K562 (cell line): ENCODE data around the gene MAPKAPK2. TPM values are rescaled to one million over a fixed set of nuclear protein-coding genes. Genes with fewer than 3 reads are reported as not detected.

Experiments used
- ATAC-seq: fragments of 200-7000 bp; cut with Tn5 transposase; 3 replicates; pipeline ENCODE4 v1.9.1; 2020; ENCODE audit warnings: moderate library complexity
- BruUV-seq: library from RNA; stranded (reverse); fragments of 400-500 nt; replicated peaks from 2 replicates; lab custom pipeline; 2021; lab: Mats Ljungman, UMichigan
- CTCF ChIA-PET: fragments of 300-600 bp; formaldehyde crosslinking; extraction: SDS; loops from one replicate; lab custom pipeline; 2021; ENCODE audit warnings: low intra/inter-chr PET ratio; lab: Yijun Ruan, JAX
- POLR2A ChIA-PET: fragments of 300-600, 350-650 bp; sonication (Branson Sonifier 250); formaldehyde crosslinking; extraction: SDS; loops from one replicate; lab custom pipeline; 2021; ENCODE audit warnings: antibody characterized with exemption, inconsistent platforms; lab: Yijun Ruan, JAX
- DNase-seq, 4 experiments: peaks; one replicate each; pipeline versions ENCODE4 v3.0.0 to v3.0.0-alpha.2; 2011 to 2018; ENCODE audit warnings: low spot score in 3 of 4, mixed read lengths in 3 of 4; ENCODE audit errors: extremely low read depth in 1 of 4
- FAIRE-seq: peaks from 2 replicates; lab custom pipeline; 2011; peaks lifted over from hg19 to GRCh38; lab: Jason Lieb, UNC
- H2AFZ ChIP-seq: 2 replicates; pipeline ENCODE4 v1.6.0; 2011; ENCODE audit warnings: low read depth, low read length, control low read depth, inconsistent platforms
- H3K27ac ChIP-seq: fragments of 200-600 bp; 3 replicates; pipeline ENCODE4 v1.8.0; 2011; ENCODE audit warnings: low read depth, mild to moderate bottlenecking, control low read depth, inconsistent platforms, low read length, moderate library complexity, mixed read lengths; ENCODE audit errors: extremely low read depth
- H3K27me3 ChIP-seq, 2 experiments: fragments of 300-600 bp in 1 of 2; 2 replicates in 1 of 2; 3 replicates in 1 of 2; pipeline versions ENCODE4 v1.6.0 to v1.8.0; 2011; ENCODE audit warnings: inconsistent platforms in 2 of 2, low read length in 2 of 2, mild to moderate bottlenecking in 1 of 2, mixed read lengths in 1 of 2, moderate library complexity in 1 of 2; ENCODE audit not compliant: control insufficient read depth in 2 of 2, insufficient read depth in 2 of 2
- H3K36me3 ChIP-seq: fragments of 300-600 bp; 3 replicates; pipeline ENCODE4 v1.8.0; 2011; ENCODE audit warnings: mild to moderate bottlenecking, low read length, inconsistent platforms; ENCODE audit not compliant: control insufficient read depth, insufficient read depth
- H3K4me1 ChIP-seq, 2 experiments: fragments of 200-600 bp in 1 of 2; replicated peaks in 1 of 2; 2 replicates in 1 of 2; 3 replicates in 1 of 2; pipeline versions ENCODE4 v1.5.1 to v1.8.0; 2011; ENCODE audit warnings: inconsistent platforms in 2 of 2, low read length in 2 of 2, mild to moderate bottlenecking in 1 of 2, mixed read lengths in 1 of 2, moderate library complexity in 1 of 2; ENCODE audit not compliant: control insufficient read depth in 2 of 2, insufficient read depth in 2 of 2
- H3K4me2 ChIP-seq: 2 replicates; pipeline ENCODE4 v1.6.1; 2011; ENCODE audit warnings: low read length, control low read depth, inconsistent platforms, mixed read lengths; ENCODE audit not compliant: insufficient read depth
- H3K4me3 ChIP-seq: fragments of 200-600 bp; sonication (generic), shearing (Covaris generic); 2 replicates; pipeline ENCODE4 v1.5.1; 2016; ENCODE audit warnings: control low read depth, inconsistent platforms
- H3K79me2 ChIP-seq: fragments of 200-600 bp; 3 replicates; pipeline ENCODE4 v1.8.0; 2011; ENCODE audit warnings: low read length, inconsistent platforms; ENCODE audit not compliant: control insufficient read depth, insufficient read depth
- H3K9ac ChIP-seq, 2 experiments: 2 replicates each; pipeline versions ENCODE4 v1.6.0 to v1.6.1; 2011; ENCODE audit warnings: low read depth in 2 of 2, low read length in 2 of 2, control low read depth in 1 of 2, inconsistent platforms in 1 of 2, mild to moderate bottlenecking in 1 of 2, mixed read lengths in 1 of 2; ENCODE audit not compliant: insufficient read depth in 1 of 2
- H3K9me1 ChIP-seq: one replicate; pipeline ENCODE4 v1.6.0; 2011; ENCODE audit warnings: inconsistent platforms, mild to moderate bottlenecking, low read length, moderate library complexity; ENCODE audit not compliant: control insufficient read depth, insufficient read depth
- H3K9me3 ChIP-seq: replicated peaks from 2 replicates; pipeline ENCODE4 v1.5.1; 2011; ENCODE audit warnings: low read depth, low read length, inconsistent platforms; ENCODE audit not compliant: control insufficient read depth, insufficient read depth
- H4K20me1 ChIP-seq: replicated peaks from 2 replicates; pipeline ENCODE4 v1.6.1; 2011; ENCODE audit warnings: low read length, inconsistent platforms, mixed read lengths; ENCODE audit not compliant: control insufficient read depth, insufficient read depth
- BDP1 ChIP-seq: IDR thresholded peaks from 3 replicates; pipeline ENCODE4 v1.6.1; 2011; ENCODE audit not compliant: insufficient read length, insufficient read depth
- FOXA3 ChIP-seq, 2 experiments: fragments of 450-650 bp in 1 of 2; sonication (generic) in 1 of 2; formaldehyde crosslinking; IDR thresholded peaks in 1 of 2; conservative IDR thresholded peaks in 1 of 2; 2 replicates each; pipeline versions ENCODE4 v1.4.0 to v1.8.0; 2020 to 2022; ENCODE audit warnings: mild to moderate bottlenecking in 2 of 2, missing genetic modification reagents in 1 of 2
- HDAC2 ChIP-seq: fragments of 450-650 bp; IDR thresholded peaks from 2 replicates; pipeline ENCODE4 v1.6.1; 2016; ENCODE audit warnings: mild to moderate bottlenecking
- LARP7 ChIP-seq: fragments of 450-650 bp; IDR thresholded peaks from 2 replicates; pipeline ENCODE4 v1.6.1; 2016
- MIER1 ChIP-seq: fragments of 450-650 bp; IDR thresholded peaks from 2 replicates; pipeline ENCODE4 v1.6.1; 2016; ENCODE audit warnings: antibody characterized with exemption, mild to moderate bottlenecking, low read depth
- MTA1 ChIP-seq: fragments of 450-650 bp; IDR thresholded peaks from 2 replicates; pipeline ENCODE4 v1.6.1; 2017; ENCODE audit warnings: borderline replicate concordance
- POLR2H ChIP-seq: IDR thresholded peaks from 2 replicates; pipeline ENCODE4 v1.6.1; 2016; ENCODE audit warnings: missing genetic modification characterization, low read depth, mild to moderate bottlenecking, control low read depth, missing compliant biosample characterization, moderate library complexity
- RAD51 ChIP-seq: fragments of 450-650 bp; IDR thresholded peaks from 2 replicates; pipeline ENCODE4 v1.7.1; 2016; ENCODE audit warnings: low read depth, mild to moderate bottlenecking, borderline replicate concordance
- TAF1 ChIP-seq: IDR thresholded peaks from 2 replicates; pipeline ENCODE4 v1.6.1; 2011; ENCODE audit warnings: mild to moderate bottlenecking, low read length, moderate library complexity; ENCODE audit not compliant: insufficient read depth, control insufficient read depth, severe bottlenecking; ENCODE audit errors: extremely low read depth
- ZC3H11A ChIP-seq: IDR thresholded peaks from 2 replicates; pipeline ENCODE4 v1.6.1; 2012; ENCODE audit warnings: low read depth, low read length, improper control_type of control experiment
- ZKSCAN1 ChIP-seq: fragments of 150-350 bp; IDR thresholded peaks from 2 replicates; pipeline ENCODE4 v1.6.1; 2016; ENCODE audit warnings: low read depth, low read length
- ZNF280B ChIP-seq: fragments of 250-450 bp; sonication (Bioruptor Pico); IDR thresholded peaks from 2 replicates; pipeline ENCODE4 v1.5.1; 2021; ENCODE audit warnings: mild to moderate bottlenecking
- ZNF354B ChIP-seq: fragments of 250-450 bp; sonication (Bioruptor Pico); IDR thresholded peaks from 2 replicates; pipeline ENCODE4 v1.4.0; 2020
- ZNF717 ChIP-seq: fragments of 250-450 bp; sonication (Bioruptor Pico); IDR thresholded peaks from 2 replicates; pipeline ENCODE4 v1.5.0; 2021
- WGBS: fragments of 100-300 bp; shearing (Covaris generic); methylation state at CpG from one replicate; pipeline ENCODE4 v1.1.6; 2016; ENCODE audit warnings: low coverage, mixed read lengths; ENCODE audit not compliant: insufficient coverage; ENCODE audit errors: missing lambda C conversion rate; 5-methylcytosine and 5-hydroxymethylcytosine counted together
- in situ Hi-C: fragments of 300-500 bp; cut with MboI; formaldehyde crosslinking; loops from 4 replicates; pipeline ENCODE4 v1.15.0; 2018; ENCODE audit warnings: inconsistent platforms, mixed read lengths
- intact Hi-C: fragments of 100-400 bp; cut with micrococcal nuclease; formaldehyde crosslinking; loops from 2 replicates; pipeline ENCODE4 v1.14.2; 2022
- polyA plus RNA-seq, 8 experiments: library from polyadenylated mRNA; depleted of rRNA in 4 of 8; stranded (reverse) in 5 of 8; unstranded in 3 of 8; fragments of >200 nt; fragmentation: Nextera tagmentation in 2 of 8; fragmentation: Illumina TruSeq in 1 of 8; extraction: Ambion mirVana in 2 of 8; extraction: Trizol in 1 of 8; gene quantifications; 2 replicates each; pipeline versions ENCODE4 v1.2.1 to v1.2.3, GENCODE V29; 2011 to 2014; ENCODE audit warnings: inconsistent platforms in 1 of 8, missing spikeins in 1 of 8
- total RNA-seq, 7 experiments: library from RNA; depleted of rRNA in 6 of 7; stranded (reverse); fragments of >200 nt in 6 of 7; fragmentation: Illumina TruSeq in 2 of 7; extraction: Trizol in 2 of 7; gene quantifications; 2 replicates each; pipeline versions ENCODE4 v1.2.1 to v1.2.3, GENCODE V29; 2011 to 2021; ENCODE audit warnings: low replicate concordance in 1 of 7
- TF ChIP-seq, protein P1 (sequence below): sonication (generic); formaldehyde crosslinking; IDR thresholded peaks from 2 replicates; pipeline ENCODE4 v1.8.1; 2022; ENCODE audit warnings: missing genetic modification reagents
- TF ChIP-seq, protein P2 (sequence below): fragments of 450-650 bp; IDR thresholded peaks from 2 replicates; pipeline ENCODE4 v1.6.1; 2016; ENCODE audit warnings: antibody characterized with exemption

Gene MAPKAPK2
- total and polyA plus RNA-seq, 9 of the 15 experiments (the other 6 are each of a cell fraction or from before 2014, with no cell fraction given): 0.63 to 94.2 (median 52.1) TPM

DNA sequence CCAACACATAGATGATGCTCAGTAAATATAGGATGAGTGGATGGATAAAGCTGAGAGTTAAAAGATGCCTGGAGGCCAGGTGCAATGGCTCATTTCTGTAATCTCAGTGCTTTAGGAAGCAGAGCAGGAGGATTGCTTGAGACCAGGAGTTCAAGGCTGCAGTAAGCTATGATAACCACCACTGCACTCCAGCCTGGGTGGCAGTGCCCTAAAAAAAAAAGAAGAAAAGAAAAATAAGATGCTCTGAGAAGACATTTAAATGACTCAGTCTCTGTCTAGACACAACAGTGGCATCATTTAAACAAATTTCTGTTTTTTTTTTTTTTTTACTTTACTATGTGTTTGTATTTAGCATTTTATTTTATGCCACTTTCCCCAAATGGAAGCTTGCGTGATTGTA, 60.6 kb downstream of the MAPKAPK2 start:
- H3K36me3 ChIP-seq: no peaks in the 10 kb centered on the region
- no peak overlapping the region for H3K4me2 ChIP-seq
- 0 out of 2 replicates have a peak, but pooled peaks cover 6% of the 10 kb centered on the region for H4K20me1 ChIP-seq
- ChIA-PET CTCF (interaction anchor here (0.7 kb wide), 1 partner anchor 191 kb away, joined by 5 read pairs; no protein-coding TSS in a partner anchor), POLR2A (interaction anchor here (1.1 kb wide), 2 partner anchors 16 to 164 kb away, joined by 3 to 5 read pairs; no protein-coding TSS in a partner anchor)
- DNase-seq (no peak), FAIRE-seq (no peak), ATAC-seq (no peak)
- WGBS: 9% methylated on average over 1 of the region's 1 CpG
- H2AFZ ChIP-seq: no peak overlapping the region
- in situ Hi-C loops: no loop called here
- H3K9me3 ChIP-seq: no peaks in the 10 kb centered on the region
- no peaks in the 10 kb centered on the region for H3K4me1 ChIP-seq
- no peaks in the 10 kb centered on the region for H3K9me1 ChIP-seq
- no TSS peak for BruUV-seq
- no peak overlapping the region for H3K4me3 ChIP-seq
- no peak overlapping the region for H3K27ac ChIP-seq
- no peak overlapping the region for H3K9ac ChIP-seq
- intact Hi-C loops: no loop called here
- no peaks in the 10 kb centered on the region for H3K79me2 ChIP-seq
- no peak for TF ChIP-seq FOXA3 (CRISPR knock-in tag; conservative IDR thresholded peaks at IDR 0.05 in 1 of 2, IDR thresholded peaks at IDR 0.05 in 1 of 2)
- no peak for TF ChIP-seq LARP7
- no peak for TF ChIP-seq ZKSCAN1
- TF ChIP-seq, protein P1, sequence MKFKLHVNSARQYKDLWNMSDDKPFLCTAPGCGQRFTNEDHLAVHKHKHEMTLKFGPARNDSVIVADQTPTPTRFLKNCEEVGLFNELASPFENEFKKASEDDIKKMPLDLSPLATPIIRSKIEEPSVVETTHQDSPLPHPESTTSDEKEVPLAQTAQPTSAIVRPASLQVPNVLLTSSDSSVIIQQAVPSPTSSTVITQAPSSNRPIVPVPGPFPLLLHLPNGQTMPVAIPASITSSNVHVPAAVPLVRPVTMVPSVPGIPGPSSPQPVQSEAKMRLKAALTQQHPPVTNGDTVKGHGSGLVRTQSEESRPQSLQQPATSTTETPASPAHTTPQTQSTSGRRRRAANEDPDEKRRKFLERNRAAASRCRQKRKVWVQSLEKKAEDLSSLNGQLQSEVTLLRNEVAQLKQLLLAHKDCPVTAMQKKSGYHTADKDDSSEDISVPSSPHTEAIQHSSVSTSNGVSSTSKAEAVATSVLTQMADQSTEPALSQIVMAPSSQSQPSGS (CRISPR knock-in tag): no peak
- no peak for TF ChIP-seq MIER1
- no peak for TF ChIP-seq POLR2H (tag)
- TF ChIP-seq, protein P2, sequence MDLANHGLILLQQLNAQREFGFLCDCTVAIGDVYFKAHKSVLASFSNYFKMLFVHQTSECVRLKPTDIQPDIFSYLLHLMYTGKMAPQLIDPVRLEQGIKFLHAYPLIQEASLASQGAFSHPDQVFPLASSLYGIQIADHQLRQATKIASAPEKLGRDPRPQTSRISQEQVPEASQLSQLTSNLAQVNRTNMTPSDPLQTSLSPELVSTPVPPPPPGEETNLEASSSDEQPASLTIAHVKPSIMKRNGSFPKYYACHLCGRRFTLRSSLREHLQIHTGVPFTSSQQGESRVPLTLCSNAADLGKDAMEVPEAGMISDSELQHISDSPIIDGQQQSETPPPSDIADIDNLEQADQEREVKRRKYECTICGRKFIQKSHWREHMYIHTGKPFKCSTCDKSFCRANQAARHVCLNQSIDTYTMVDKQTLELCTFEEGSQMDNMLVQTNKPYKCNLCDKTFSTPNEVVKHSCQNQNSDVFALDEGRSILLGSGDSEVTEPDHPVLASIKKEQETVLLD: no peak
- TF ChIP-seq HDAC2: no peak
- TF ChIP-seq ZNF354B (CRISPR knock-in tag): no peak
- TF ChIP-seq MTA1: no peak
- no peak for TF ChIP-seq ZC3H11A
- no peak for TF ChIP-seq BDP1
- no peak for TF ChIP-seq ZNF717
- TF ChIP-seq TAF1: no peak
- TF ChIP-seq RAD51: no peak
- TF ChIP-seq ZNF280B: no peak
- H3K27me3 ChIP-seq: peaks cover 43 to 51% of the 10 kb centered on the region in 2 experiments
